Measurements from ENCODE around the gene CYP27C1.
"Not testable (repeated sequence)": the region's sequence is repeated elsewhere in the genome, so short reads cannot be mapped to it uniquely, and the experiment has no call there.

Gene CYP27C1

GRCh38 chr2:127220102-127220767, at the start of gene CYP27C1:
Gene CYP27C1 (minus strand): TSS chr2:127220299. CDS start chr2:127220270, 29 bp downstream.
- DNase-seq (ENCODE audit: low spot score): peak; percentile 74

- DNase-seq (ENCODE audit: low spot score): no peak
Observed at GRCh38 chr2:127261804-127262406, 41.8 kb upstream of the CYP27C1 start.

- no peak for DNase-seq (ENCODE audit: low spot score)
Observed at GRCh38 chr2:127259355-127259754, 39.3 kb upstream of the CYP27C1 start.

- DNase-seq (ENCODE audit: low spot score): no peak
Observed at GRCh38 chr2:127256866-127257265, 36.8 kb upstream of the CYP27C1 start.

GRCh38 chr2:127256381-127256780, 36.3 kb upstream of the CYP27C1 start:
- no peak for DNase-seq (ENCODE audit: low spot score)

GRCh38 chr2:127255721-127256120, 35.6 kb upstream of the CYP27C1 start:
- no peak for DNase-seq (ENCODE audit: low spot score)

GRCh38 chr2:127255146-127255545, 35.0 kb upstream of the CYP27C1 start:
- DNase-seq (ENCODE audit: low spot score): no peak

GRCh38 chr2:127254386-127254981, 34.4 kb upstream of the CYP27C1 start:
- DNase-seq (ENCODE audit: low spot score): no peak

GRCh38 chr2:127241184-127241583, 21.1 kb upstream of the CYP27C1 start:
- DNase-seq (ENCODE audit: low spot score): not testable (repeated sequence)

- DNase-seq (ENCODE audit: low spot score): no peak
Observed at GRCh38 chr2:127239395-127239794, 19.3 kb upstream of the CYP27C1 start.

GRCh38 chr2:127237768-127238167, 17.7 kb upstream of the CYP27C1 start:
- not testable (repeated sequence) for DNase-seq (ENCODE audit: low spot score)

- no peak for DNase-seq (ENCODE audit: low spot score)
Observed at GRCh38 chr2:127235082-127235702, 15.1 kb upstream of the CYP27C1 start.

GRCh38 chr2:127233710-127234109, 13.6 kb upstream of the CYP27C1 start:
- DNase-seq (ENCODE audit: low spot score): no peak

- no peak for DNase-seq (ENCODE audit: low spot score)
Observed at GRCh38 chr2:127231130-127231865, 11.2 kb upstream of the CYP27C1 start.

GRCh38 chr2:127229555-127229954, 9.5 kb upstream of the CYP27C1 start:
- DNase-seq (ENCODE audit: low spot score): no peak

- no peak for DNase-seq (ENCODE audit: low spot score)
Observed at GRCh38 chr2:127228102-127228501, 8.0 kb upstream of the CYP27C1 start.

- DNase-seq (ENCODE audit: low spot score): not testable (repeated sequence)
Observed at GRCh38 chr2:127227264-127227660, 7.2 kb upstream of the CYP27C1 start.

- DNase-seq (ENCODE audit: low spot score): no peak
Observed at GRCh38 chr2:127226520-127227263, 6.6 kb upstream of the CYP27C1 start.

- no peak for DNase-seq (ENCODE audit: low spot score)
Observed at GRCh38 chr2:127226132-127226519, 6.0 kb upstream of the CYP27C1 start.

- no peak for DNase-seq (ENCODE audit: low spot score)
Observed at GRCh38 chr2:127225186-127225960, 5.3 kb upstream of the CYP27C1 start.

GRCh38 chr2:127224135-127224534, 4.0 kb upstream of the CYP27C1 start:
- DNase-seq (ENCODE audit: low spot score): not testable (repeated sequence)

All from ecto neural progenitor cell (in vitro differentiated cells).